ENCODE measurements around the gene R3HCC1L. TPM values are rescaled to one million over a fixed set of nuclear protein-coding genes. Genes with fewer than 3 reads are reported as not detected.
"Not testable (repeated sequence)": the region's sequence is repeated elsewhere in the genome, so short reads cannot be mapped to it uniquely, and the experiment has no call there.

Gene R3HCC1L
- total RNA-seq, 1 experiment from 2014 or later, result 10.9 TPM

DNA sequence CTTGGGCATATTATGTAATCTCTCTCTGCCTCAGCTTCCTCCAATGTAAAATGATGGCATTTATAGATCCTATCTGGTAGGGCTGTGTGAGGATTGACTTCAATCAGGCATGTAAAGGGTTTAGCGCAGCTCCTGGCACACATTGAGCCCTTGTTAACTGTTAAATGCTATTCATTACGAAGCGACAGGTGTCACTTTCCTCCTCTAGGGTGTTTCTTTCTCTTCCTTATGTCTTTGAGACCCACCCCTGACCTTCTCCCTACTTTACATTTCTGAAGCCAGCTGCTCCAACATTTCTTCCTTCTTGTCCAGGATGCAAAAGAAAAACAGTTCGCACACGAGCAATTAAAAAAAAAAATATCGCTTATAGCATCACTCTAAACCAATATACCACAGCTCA, 5.7 kb upstream of the R3HCC1L start:
- no peak for DNase-seq (ENCODE audit: extremely low read depth, low read depth)

DNA sequence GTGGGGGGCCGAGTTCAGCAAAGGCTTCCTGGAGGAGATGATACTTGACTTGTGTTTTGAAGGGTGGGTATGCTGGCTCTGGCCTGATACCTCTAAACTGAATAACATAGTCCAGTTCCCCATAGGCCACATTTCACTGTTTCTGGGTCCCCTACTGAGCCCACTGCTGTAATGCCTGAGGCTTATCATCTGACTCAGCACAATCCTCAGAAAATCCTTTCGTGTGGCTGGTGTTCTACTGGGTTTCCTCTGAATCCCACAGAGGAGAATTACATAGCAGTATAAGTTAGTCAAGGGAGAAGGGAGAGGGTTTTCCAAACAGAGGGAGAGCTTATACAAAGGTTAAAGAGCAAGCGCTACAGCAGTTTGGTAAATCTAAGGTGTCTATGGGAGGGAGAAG, 2.8 kb upstream of the R3HCC1L start:
- no peak for DNase-seq (ENCODE audit: extremely low read depth, low read depth)

DNA sequence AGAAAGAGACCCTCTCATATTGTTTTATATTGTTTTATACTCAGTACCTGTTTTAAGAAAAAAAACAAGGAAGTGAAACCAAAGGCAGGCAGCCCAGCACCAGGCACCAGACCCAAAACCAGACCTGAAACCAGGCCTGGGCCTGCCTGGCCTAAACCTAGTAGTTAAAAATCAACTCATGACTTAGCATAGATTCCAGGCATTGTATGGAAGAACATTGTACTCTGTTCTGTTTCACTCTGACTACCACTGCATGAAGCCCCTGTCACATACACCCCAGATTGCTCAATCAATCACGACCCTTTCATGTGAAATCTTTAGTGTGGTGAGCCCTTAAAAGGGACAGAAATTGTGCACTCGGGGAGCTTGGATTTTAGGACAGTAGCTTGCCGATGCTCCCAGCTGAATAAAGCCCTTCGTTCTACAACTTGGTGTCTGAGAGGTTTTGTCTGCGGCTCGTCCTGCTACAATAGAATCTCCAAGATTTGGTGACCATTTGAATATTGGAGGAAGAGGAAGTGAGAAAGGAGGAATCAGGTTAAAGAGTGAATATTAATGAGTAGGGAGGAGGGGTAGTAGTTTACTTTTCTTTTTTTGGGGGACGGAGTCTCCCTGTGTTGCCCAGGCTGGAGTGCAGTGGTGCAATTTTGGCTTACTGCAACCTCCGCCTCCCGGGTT, 1.2 kb upstream of the R3HCC1L start:
- not testable (repeated sequence) for DNase-seq (ENCODE audit: extremely low read depth, low read depth)

DNA sequence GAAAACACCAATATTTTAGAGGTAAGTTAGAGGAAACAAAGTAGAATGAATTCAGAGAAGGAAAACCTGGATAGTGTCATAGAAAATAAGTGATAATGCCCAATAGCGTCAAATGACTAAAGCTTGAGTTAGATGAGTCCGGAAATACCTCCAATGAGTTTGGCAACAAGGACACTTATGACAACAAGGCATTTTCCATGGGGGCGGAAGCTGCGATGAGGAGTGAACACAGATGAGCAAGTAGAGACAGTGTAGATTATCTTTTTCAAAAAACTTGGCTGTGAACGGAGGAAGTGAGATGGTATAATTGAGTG, 383 bp upstream of the R3HCC1L start:
- no peak for DNase-seq (ENCODE audit: extremely low read depth, low read depth)

DNA sequence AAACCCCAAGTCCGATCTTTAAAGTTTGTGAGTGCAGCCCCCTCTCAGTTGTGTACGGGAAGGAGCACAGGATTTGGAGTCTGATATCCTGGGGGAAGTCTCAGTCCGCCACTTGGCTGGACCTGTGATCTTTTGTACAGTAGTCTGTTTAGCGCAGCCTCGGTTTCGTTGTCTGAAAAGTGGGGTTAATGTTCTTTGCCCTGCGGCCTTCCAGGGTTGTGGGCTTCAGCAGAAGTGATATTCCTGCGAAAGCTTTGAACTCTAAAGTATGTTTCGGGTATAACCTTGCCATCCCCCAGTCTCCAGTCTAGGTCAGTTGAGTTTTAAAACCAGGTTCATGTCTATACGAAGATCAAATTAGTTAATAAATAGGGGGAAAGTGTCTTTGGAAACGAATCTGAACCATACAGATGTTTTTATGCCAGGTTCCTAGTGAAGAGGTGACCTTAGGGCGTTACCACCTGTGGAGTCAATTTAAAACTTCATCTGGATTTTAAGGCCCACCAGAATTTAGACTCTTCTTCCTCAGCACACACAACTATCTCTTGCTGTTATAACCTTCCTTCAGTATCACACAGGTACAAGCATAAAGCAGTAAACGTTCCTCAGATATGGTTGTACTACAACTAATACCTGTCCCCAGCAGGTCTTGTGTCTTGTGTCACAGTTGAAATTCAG, 904 bp downstream of the R3HCC1L start:
- no peak for DNase-seq (ENCODE audit: extremely low read depth, low read depth)

DNA sequence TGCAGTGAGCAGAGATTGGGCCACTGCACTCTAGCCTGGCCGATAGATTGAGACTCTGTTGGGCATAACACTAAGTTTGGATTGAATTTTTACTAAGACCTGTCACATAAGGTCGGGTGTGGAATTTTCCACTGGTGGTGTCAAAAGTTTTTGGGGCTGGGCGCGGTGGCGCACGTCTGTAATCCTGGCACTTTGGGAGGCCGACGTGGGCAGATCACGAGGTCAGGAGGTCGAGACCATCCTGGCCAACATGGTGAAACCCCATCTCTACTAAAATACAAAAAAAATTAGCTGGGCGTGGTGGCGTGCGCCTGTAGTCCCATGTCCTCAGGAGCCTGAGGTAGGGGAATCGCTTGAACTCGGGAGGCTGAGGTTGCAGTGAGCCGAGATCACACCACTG, 2.3 kb downstream of the R3HCC1L start:
- DNase-seq (ENCODE audit: extremely low read depth, low read depth), result not testable (repeated sequence)

DNA sequence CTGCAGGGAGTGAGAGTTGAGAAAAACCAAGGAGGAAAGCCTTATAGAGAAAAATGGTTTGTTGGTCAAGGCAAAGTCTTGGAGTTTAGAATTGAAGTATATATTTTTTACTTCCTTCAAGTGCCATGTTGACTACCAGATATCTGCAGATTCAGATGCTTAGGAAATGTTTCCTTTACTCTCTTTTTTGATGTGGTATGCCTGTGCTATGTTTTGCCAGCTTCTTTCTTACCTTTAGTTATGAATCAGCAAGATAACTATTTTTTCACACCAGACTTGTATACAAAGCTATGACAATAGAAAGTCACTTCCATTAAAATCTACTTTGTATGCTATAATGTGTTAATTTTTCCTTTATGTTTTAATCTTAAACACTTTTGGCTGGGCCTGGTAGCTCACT, 3.6 kb downstream of the R3HCC1L start:
- DNase-seq (ENCODE audit: extremely low read depth, low read depth), result no peak

DNA sequence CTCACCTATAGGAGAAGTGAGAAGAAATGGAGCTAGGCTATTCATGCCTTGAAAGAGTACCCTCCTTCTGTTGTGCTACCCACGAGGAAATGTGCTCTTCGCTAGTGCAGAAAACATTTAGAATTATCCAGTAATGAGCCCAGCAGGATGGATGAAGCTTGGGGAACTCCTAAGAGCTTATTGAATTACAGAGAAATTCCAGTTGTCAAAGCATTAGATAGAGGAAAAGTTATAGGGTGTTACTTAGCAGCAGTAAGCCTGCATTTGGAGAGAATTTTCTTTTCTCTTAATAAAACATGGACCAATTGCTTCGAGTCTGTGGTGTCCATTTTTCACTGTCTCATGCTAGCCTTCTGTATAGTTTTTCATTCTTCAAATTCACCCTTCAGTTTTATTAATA, 5.0 kb downstream of the R3HCC1L start:
- no peak for DNase-seq (ENCODE audit: extremely low read depth, low read depth)

DNA sequence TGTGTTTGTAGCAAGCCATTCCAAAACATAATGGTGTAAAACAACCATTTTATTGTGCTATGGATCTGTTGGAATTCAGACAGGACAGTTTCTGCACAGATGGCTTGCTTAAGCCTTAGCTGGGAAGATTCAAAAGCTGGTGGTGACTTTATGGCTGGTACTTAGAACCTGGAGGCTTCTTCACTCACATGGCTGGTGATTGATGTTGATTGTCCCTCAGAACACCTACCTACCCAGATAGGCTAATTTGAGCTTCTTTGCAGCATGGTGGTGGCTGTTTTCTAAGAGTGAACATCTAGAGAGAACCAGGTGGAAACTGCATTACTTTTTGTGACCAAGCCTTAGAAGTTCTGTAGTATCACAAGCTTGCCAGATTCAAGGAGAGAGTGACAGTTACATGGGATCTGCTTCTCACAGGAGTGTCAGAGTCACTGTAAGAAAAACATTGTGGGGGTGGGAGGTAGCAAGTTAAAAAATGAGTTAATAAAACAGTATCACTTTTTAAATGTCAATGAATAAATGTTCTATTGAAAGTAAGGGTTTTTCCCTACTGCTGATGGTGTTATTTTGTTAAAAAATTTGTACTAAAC, 7.1 kb downstream of the R3HCC1L start:
- DNase-seq (ENCODE audit: extremely low read depth, low read depth), result no peak

DNA sequence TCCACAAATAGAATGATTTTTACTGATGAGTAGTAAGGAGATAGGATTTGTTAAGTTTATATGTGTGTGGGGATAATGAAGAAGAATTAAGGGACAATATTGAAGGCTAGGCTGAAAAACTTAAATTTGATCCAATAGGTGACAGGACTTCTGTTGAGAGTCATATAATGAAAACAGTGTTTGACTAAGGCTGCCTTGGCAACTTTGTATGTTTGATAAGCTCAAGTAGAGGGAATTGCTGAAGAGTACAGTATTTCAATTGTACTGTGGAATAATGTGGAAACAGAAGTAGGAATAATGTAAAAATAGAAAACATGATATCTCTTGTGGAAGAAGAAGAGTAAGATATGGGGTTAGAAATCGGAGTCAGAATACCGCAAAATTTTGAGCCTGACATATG, 10.5 kb downstream of the R3HCC1L start:
- DNase-seq (ENCODE audit: extremely low read depth, low read depth), result no peak

DNA sequence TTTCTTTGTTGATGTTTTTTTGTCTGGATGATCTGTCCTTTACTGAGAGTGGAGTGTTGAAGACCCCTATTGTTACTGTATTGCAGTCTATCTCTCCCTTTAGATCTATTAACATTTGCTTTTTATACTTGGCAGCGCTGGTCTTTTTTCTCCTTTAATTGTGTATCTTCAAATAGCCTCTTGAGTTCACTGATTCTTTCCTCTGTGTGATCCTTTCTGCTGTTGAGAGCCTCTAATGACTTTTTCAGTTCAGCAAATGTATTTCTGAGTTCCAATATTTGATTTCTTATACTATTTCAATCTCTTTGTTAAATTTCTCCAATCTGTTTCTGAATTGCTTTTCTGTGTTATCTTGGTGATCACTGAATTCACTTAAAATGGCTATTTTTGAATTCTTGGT, 15.4 kb downstream of the R3HCC1L start:
- DNase-seq (ENCODE audit: extremely low read depth, low read depth), result no peak

DNA sequence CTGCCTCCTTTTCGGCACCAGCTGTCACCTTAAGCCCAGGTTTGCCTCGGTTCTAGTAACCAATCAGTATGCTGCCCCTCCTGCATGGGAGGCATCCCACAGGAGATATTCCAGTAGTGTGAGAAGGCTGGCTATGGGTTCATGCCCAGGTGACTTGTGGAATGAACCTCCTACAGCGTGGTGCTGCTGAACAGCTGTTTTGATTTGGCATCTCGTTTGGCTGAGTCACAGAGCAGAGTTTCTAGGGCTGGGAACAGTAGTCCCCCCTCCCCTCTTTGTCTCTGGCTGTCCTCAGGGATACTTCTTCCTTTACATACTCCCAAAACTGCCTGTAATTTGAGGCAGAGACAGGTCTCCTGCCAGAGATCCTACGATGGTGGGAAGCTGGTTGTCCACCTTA, 16.1 kb downstream of the R3HCC1L start:
- DNase-seq (ENCODE audit: extremely low read depth, low read depth), result no peak

DNA sequence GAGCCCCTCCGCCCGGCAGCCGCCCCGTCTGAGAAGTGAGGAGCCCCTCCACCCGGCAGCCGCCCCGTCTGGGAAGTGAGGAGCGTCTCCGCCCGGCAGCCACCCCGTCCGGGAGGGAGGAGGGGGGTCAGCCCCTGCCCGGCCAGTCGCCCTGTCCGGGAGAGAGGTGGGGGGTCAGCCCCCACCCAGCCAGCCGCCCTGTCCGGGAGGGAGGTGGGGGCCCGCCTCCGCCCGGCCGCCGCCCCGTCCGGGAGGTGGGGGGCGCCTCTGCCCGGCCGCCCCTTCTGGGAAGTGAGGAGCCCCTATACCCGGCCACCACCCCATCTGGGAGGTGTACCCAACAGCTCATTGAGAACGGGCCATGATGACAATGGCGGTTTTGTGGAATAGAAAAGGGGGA, 18.3 kb downstream of the R3HCC1L start:
- not testable (repeated sequence) for DNase-seq (ENCODE audit: extremely low read depth, low read depth)

DNA sequence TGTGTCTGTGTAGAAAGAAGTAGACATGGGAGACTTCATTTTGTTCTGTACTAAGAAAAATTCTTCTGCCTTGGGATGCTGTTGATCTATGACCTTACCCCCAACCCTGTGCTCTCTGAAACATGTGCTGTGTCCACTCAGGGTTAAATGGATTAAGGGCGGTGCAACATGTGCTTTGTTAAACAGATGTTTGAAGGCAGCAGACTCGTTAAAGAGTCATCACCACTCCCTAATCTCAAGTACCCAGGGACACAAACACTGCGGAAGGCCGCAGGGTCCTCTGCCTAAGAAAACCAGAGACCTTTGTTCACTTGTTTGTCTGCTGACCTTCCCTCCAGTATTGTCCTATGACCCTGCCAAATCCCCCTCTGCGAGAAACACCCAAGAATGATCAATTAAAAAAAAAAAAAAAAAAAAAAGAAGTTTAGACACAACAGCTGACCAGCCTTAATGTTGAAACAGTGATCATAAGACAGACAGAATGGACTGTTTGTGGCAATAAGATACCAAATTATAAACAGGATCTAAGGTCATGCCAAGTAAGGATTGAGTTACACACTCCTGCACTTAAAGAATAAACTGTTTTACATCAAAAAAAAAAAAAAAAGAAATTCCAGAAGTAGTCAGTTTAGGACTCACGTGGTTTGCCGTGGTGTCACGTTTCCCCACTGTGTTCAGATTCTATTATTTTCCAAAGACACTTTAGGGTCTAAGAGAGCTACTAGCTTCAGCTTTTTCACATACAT, 18.9 kb downstream of the R3HCC1L start:
- not testable (repeated sequence) for DNase-seq (ENCODE audit: extremely low read depth, low read depth)

DNA sequence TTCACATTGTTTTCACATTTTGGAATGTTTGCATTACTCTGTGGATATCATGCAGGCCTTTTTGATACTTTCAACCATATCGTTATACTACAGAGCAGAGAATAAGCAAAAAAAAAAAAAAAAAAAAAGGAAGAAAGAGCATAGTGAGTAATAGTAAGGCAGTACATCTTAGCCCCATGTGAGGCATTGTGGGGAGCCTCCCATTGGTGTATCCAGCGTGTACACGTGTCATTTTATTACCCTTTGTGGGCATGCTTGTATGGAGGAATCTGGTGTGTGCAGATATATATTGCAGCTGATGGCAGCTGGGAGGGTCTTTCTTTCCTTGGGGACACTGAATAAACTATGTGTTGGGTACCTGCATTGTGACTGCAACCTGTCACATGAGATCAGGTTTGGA, 19.6 kb downstream of the R3HCC1L start:
- DNase-seq (ENCODE audit: extremely low read depth, low read depth), result no peak

DNA sequence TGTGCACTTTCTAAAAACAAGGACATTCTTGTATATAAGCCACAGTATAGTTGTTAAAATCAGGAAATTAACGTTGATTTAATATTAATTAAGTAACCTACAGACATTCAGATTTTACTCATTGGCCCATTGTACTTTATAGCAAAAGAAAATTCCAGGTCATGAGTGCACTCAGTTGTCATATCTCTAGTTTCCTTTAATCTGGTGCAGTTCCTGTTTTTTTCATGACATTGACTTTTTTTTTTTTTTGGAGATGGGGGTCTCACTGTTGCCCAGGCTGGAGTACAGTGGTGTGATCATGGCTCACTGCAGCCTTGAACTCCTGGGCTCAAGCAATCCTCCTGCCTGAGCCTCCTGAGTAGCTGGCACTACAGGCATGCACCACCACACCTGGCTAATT, 24.1 kb downstream of the R3HCC1L start:
- no peak for DNase-seq (ENCODE audit: extremely low read depth, low read depth)

DNA sequence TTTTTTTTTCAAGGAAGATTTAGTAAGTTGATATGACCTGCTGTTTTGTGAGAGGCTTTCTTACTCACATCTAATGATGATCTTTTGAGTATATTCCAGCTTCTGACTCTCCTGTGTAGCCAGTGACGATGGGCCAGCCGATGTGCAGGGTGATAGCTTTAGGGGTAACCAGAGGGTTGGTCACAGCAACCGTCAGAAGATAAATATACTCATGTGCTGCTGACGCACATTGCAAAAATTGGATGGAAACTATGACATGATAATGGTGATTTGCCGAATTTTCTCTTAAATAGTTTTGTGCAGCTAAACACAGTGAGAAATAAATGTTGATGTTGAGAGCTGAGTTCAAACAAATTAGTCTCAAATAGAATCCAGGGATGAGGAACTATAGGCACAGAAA, 29.5 kb downstream of the R3HCC1L start:
- no peak for DNase-seq (ENCODE audit: extremely low read depth, low read depth)

DNA sequence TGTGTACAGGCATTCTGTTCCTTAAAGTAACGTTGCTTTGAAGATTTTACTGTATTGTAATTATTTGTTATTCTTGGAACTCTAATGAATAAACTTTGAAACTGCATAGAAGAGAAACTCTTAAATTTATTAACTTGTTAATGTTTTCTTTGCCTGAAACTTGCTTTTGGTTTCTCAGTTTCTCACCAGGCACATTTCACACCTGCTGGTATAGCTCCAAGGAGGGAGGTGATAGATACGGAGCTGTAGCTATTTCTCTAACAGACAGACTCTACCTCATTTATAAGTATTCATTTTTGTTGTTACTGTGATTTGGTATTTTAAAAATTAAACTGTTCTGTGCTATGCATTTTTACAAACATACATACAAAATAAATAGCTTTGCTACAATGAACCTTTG, 32.7 kb downstream of the R3HCC1L start:
- DNase-seq (ENCODE audit: extremely low read depth, low read depth), result no peak

DNA sequence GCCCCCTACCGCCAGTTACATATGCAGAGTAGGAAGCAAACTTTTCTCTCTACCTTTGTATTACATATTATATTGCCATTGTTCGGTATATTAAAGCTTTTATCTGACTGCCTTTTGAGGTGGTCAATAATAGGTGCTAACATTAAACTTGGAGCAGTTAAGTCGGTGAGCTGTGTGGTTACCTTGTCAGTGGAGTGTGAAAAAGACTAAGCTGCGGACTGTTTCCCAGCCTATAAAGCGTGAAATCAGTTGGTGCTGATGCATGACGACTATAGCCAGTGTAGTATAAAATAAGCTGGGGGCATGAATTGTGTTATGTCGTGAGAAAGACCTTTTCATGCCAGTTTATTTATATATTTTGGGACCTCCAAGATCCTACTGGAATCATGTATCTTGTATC, 33.7 kb downstream of the R3HCC1L start:
- no peak for DNase-seq (ENCODE audit: extremely low read depth, low read depth)

DNA sequence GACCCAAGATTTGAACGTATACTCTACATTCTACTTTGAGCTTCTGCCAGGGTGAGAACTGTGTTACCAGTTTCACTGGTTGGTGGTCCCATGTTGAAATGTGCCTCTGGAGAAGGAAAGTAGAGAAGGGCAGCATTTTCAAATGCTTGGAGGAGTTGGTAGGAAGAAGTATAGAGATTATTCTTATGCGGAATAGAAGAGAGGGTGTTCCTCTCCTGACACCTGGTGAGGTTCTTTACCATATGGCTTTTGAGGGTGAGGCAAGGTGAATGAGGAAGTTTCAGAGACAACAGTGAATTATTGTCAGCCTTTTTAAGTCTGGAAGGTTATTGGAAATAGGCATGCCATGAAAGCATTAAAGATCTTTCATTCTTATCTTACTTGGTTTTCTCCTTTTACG, 34.3 kb downstream of the R3HCC1L start:
- no peak for DNase-seq (ENCODE audit: extremely low read depth, low read depth)

DNA sequence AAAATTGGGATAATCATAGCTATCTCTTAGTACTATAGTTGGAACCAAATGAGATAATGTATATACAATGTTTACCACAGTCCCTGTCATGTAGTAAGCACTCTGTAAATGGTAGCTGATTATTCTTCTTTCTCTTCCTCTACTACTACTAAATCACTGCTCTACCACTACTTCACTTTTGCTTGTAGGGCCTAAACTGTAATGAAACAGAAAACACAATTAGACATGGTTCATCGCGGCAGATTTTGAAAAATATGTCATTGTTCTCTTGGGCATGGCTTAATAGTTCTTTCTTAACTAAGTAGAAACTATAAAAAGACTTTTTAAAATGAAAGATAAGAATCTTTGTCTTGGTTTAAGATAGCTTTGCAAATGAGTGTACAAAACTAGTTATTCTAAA, 34.9 kb downstream of the R3HCC1L start:
- DNase-seq (ENCODE audit: extremely low read depth, low read depth), result no peak

All from NCI-H460 (cell line).